ENCODE data around the gene TRAPPC10.

Gene TRAPPC10

DNA sequence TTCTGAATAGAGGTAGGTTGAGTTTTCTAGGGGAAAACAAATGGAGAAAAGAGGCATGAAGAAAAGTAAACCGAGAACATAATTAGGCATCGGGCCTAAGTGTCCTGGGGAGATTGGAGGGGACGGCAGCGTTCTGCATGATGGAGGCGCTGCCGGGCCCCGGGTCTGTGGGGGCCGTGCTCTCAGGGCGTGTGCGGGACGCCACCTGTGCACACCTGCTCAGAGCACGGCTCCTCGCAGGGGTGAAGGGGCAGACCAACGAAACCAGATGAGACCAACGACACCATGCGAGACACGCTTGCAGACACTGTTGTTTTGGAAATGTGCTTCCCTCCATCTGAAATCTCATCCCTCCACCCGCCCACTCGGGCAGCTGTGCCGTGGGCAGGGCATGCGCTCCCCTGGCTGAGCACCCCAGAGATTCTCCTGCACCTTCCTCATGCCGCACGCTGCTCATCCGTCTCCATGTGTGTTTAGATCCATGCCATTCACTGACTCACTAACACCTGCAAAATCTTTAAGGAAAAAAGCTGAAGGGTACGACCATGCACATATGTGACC lies 28.2 kb upstream of the TRAPPC10 start:
- no peaks in the 10 kb centered on the region for H3F3A ChIP-seq (ENCODE audit: control insufficient read depth, insufficient read depth)
- no peaks in the 10 kb centered on the region for H3K27me3 ChIP-seq (ENCODE audit: control insufficient read depth, low read length)
- no peak overlapping the region for H3K4me2 ChIP-seq (ENCODE audit: low read length)
- H3K9me2 ChIP-seq (replicated peaks; ENCODE audit: control insufficient read depth, low read length): no peaks in the 10 kb centered on the region
- H3K27ac ChIP-seq (ENCODE audit: low read depth, low read length): no peak overlapping the region
- H4K20me1 ChIP-seq (ENCODE audit: control insufficient read depth, insufficient read depth, low read depth, low read length): no peaks in the 10 kb centered on the region
- H3K79me2 ChIP-seq (ENCODE audit: control insufficient read depth, low read length): no peaks in the 10 kb centered on the region
- H3K4me3 ChIP-seq (ENCODE audit: low read length): no peak overlapping the region
- H3K9me3 ChIP-seq (ENCODE audit: control insufficient read depth, insufficient read depth, low read length): no peaks in the 10 kb centered on the region
- no peaks in the 10 kb centered on the region for H3K36me3 ChIP-seq (ENCODE audit: control insufficient read depth, low read length)
- no peaks in the 10 kb centered on the region for H3K4me1 ChIP-seq (ENCODE audit: control insufficient read depth, low read length)
- TF ChIP-seq, protein P1, sequence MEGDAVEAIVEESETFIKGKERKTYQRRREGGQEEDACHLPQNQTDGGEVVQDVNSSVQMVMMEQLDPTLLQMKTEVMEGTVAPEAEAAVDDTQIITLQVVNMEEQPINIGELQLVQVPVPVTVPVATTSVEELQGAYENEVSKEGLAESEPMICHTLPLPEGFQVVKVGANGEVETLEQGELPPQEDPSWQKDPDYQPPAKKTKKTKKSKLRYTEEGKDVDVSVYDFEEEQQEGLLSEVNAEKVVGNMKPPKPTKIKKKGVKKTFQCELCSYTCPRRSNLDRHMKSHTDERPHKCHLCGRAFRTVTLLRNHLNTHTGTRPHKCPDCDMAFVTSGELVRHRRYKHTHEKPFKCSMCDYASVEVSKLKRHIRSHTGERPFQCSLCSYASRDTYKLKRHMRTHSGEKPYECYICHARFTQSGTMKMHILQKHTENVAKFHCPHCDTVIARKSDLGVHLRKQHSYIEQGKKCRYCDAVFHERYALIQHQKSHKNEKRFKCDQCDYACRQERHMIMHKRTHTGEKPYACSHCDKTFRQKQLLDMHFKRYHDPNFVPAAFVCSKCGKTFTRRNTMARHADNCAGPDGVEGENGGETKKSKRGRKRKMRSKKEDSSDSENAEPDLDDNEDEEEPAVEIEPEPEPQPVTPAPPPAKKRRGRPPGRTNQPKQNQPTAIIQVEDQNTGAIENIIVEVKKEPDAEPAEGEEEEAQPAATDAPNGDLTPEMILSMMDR (IDR thresholded peaks at IDR 0.05; ENCODE audit: low read depth, low read length, poor library complexity, severe bottlenecking): no peak
- TF ChIP-seq EZH2phosphoT487 (IDR thresholded peaks at IDR 0.05; ENCODE audit: borderline replicate concordance, low read length): no peak

DNA sequence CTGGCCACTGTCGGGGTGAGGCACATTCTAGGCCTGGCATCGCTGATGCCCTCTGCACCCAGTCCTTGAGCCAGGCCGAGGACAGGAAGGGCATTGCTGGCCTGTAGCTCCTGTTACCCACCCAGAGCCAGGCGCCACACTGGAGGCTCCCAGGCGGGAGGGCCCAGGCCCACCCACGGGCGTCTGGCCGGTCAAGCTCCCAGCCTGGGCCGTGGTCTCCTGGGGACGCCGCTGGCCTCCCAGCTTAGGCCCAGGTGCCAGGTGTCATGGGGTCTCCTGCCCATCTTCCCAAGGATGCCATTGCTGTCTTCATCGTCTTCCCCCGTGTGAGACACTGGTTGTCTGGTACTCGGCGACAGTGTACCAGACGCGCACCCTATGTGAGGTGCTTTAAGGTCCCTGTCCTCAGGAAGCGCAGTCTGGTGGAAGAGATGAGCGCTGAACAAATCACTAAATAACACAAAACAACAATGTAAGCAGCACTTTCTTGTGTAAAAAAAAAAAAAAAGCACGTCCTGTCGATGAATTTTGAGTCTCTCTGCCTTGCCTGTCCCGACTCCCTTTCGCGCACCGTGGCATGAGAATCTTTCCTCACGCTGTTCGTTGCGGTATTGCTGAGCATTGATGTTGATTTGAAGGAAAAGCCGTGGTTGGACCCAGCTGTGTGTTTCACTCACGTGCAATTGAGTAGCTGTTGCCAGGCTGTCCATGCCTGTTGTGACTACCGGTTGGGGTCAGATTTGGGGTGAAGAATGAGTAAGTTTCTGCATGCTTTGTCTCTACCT lies 27.0 kb upstream of the TRAPPC10 start:
- no peaks in the 10 kb centered on the region for H4K20me1 ChIP-seq (ENCODE audit: control insufficient read depth, insufficient read depth, low read depth, low read length)
- no peaks in the 10 kb centered on the region for H3K36me3 ChIP-seq (ENCODE audit: control insufficient read depth, low read length)
- H3K9me3 ChIP-seq (ENCODE audit: control insufficient read depth, insufficient read depth, low read length): no peaks in the 10 kb centered on the region
- no peak overlapping the region for H3K27ac ChIP-seq (ENCODE audit: low read depth, low read length)
- no peaks in the 10 kb centered on the region for H3K4me1 ChIP-seq (ENCODE audit: control insufficient read depth, low read length)
- H3K9me2 ChIP-seq (replicated peaks; ENCODE audit: control insufficient read depth, low read length): no peaks in the 10 kb centered on the region
- H3K79me2 ChIP-seq (ENCODE audit: control insufficient read depth, low read length): no peaks in the 10 kb centered on the region
- no peaks in the 10 kb centered on the region for H3F3A ChIP-seq (ENCODE audit: control insufficient read depth, insufficient read depth)
- no peak overlapping the region for H3K4me3 ChIP-seq (ENCODE audit: low read length)
- no peak overlapping the region for H3K4me2 ChIP-seq (ENCODE audit: low read length)
- TF ChIP-seq, protein P1 (IDR thresholded peaks at IDR 0.05; ENCODE audit: low read depth, low read length, poor library complexity, severe bottlenecking): no peak
- TF ChIP-seq EZH2phosphoT487 (IDR thresholded peaks at IDR 0.05; ENCODE audit: borderline replicate concordance, low read length): no peak
- no peaks in the 10 kb centered on the region for H3K27me3 ChIP-seq (ENCODE audit: control insufficient read depth, low read length)

DNA sequence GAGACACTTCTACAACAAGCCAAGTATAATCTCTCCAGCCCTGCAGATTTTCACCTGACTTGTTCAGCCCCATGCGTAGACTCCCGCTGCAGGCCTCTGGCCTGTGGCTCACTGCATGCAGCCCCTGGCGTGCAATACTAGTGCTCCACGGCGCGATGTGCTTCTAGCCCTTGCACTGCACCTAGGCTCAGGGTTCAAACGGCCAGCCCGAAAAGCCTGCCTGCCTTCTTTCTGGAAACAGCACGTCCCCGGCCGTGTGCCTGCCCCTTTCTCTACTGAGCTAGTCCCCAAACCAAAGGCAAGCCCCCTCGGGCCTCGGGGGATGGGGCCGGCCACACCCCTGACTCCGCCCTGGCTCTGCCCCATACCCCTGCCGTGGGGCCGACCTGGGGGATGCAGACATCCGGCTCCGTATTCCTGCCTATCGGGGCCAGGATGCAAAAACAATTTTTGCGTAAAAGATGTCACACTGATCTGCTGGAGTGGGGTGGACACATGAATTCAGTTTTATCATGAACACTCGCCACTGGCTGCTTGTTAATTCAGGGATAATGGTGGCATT lies 26.3 kb upstream of the TRAPPC10 start:
- Histone ChIP-seq H4K20me1 (ENCODE audit: control insufficient read depth, insufficient read depth, low read depth, low read length) (no peaks in the 10 kb centered on the region), H3K4me2 (ENCODE audit: low read length) (no peak overlapping the region), H3K27me3 (ENCODE audit: control insufficient read depth, low read length) (no peaks in the 10 kb centered on the region), H3K79me2 (ENCODE audit: control insufficient read depth, low read length) (no peaks in the 10 kb centered on the region), H3K27ac (ENCODE audit: low read depth, low read length) (no peak overlapping the region), H3F3A (ENCODE audit: control insufficient read depth, insufficient read depth) (no peaks in the 10 kb centered on the region), H3K4me1 (ENCODE audit: control insufficient read depth, low read length) (no peaks in the 10 kb centered on the region), H3K4me3 (ENCODE audit: low read length) (no peak overlapping the region), H3K9me2 (replicated peaks; ENCODE audit: control insufficient read depth, low read length) (no peaks in the 10 kb centered on the region), H3K36me3 (ENCODE audit: control insufficient read depth, low read length) (no peaks in the 10 kb centered on the region), H3K9me3 (ENCODE audit: control insufficient read depth, insufficient read depth, low read length) (no peaks in the 10 kb centered on the region)
- no peak for TF ChIP-seq EZH2phosphoT487 (IDR thresholded peaks at IDR 0.05; ENCODE audit: borderline replicate concordance, low read length)
- TF ChIP-seq, protein P1 (IDR thresholded peaks at IDR 0.05; ENCODE audit: low read depth, low read length, poor library complexity, severe bottlenecking): no peak
